Neural progenitor cell (in vitro differentiated cells): ENCODE data around the gene IRF9.

Source experiments
- CTCF ChIP-seq: fragments of 200-600 bp; sonication (generic); IDR thresholded peaks from 2 replicates; pipeline ENCODE4 v1.5.1; 2017; ENCODE audit warnings: antibody characterized with exemption, mild to moderate bottlenecking
- EZH2phosphoT487 ChIP-seq: fragments of 200-600 bp; sonication (generic); IDR thresholded peaks from 2 replicates; pipeline ENCODE4 v1.6.1; 2017; ENCODE audit warnings: antibody characterized with exemption

GRCh38 chr14:24156840-24157239 is 4.2 kb upstream of the IRF9 start:
- no peak for TF ChIP-seq CTCF
- TF ChIP-seq EZH2phosphoT487, result no peak
